HG03469 (cell line): ENCODE data around the gene ROBO1.
"Not testable (repeated sequence)": the region's sequence is repeated elsewhere in the genome, so short reads cannot be mapped to it uniquely, and the experiment has no call there.

Experiments
- ATAC-seq: cut with Tn5 transposase; IDR thresholded peaks from one replicate; pipeline ENCODE4 v1.9.1; 2021; ENCODE audit warnings: mild to moderate bottlenecking, moderate library complexity, moderate number of reproducible peaks; ENCODE audit not compliant: unreplicated experiment

The ROBO1 gene

DNA sequence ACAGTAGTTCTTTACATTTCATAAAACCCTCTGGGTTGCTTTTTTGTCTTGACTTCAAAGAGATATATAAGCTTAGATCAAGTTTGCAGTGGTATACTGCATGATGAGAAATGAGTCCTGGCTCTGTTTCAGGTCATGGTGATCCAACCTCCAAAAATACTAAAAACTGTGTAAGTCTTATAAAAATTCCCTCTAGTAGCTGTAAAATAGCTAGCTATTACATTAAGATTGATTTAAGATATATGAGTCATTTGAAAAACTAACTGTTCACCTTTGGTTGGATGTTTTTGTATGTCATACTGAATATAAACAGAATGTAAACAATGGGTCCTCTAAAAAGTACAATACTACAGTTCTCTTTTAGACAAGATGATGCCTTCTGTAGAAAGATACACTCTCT is 879.2 kb downstream of the ROBO1 start:
- ATAC-seq: no peak

GRCh38 chr3:78887547-78888011 is 880.2 kb downstream of the ROBO1 start:
- ATAC-seq: no peak

GRCh38 chr3:78887029-78887428 is 880.8 kb downstream of the ROBO1 start:
- ATAC-seq: no peak

GRCh38 chr3:78884567-78884966 is 883.2 kb downstream of the ROBO1 start:
- ATAC-seq: not testable (repeated sequence)

- no peak for ATAC-seq
Observed at GRCh38 chr3:78882251-78882650, 885.5 kb downstream of the ROBO1 start.

- ATAC-seq: no peak
Observed at GRCh38 chr3:78881501-78881900, 886.3 kb downstream of the ROBO1 start.

GRCh38 chr3:78880603-78881461 is 887.0 kb downstream of the ROBO1 start:
- no peak for ATAC-seq

GRCh38 chr3:78879295-78879860 is 888.4 kb downstream of the ROBO1 start:
- no peak for ATAC-seq

- ATAC-seq: no peak
Observed at GRCh38 chr3:78878789-78879188, 889.0 kb downstream of the ROBO1 start.

DNA sequence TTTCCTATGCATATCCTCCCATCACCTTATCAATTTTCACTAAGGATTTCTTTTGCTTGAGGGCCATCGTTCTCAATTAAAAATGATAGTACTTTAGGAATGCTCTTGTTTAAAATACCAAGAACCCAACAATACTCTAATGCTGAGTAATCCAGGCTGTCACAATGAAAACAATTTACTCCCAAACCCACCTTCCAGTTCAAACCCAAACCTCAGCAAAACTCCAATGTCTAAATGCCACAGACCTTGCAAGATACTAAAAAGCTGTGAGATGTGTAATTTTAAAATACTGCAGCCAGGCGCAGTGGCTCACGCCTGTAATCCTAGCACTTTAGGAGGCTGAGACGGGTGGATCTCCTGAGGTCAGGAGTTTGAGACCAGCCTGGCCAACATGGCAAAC is 889.8 kb downstream of the ROBO1 start:
- no peak for ATAC-seq

GRCh38 chr3:78875851-78876250 is 891.9 kb downstream of the ROBO1 start:
- ATAC-seq: no peak

- no peak for ATAC-seq
Observed at GRCh38 chr3:78875436-78875835, 892.4 kb downstream of the ROBO1 start.

- no peak for ATAC-seq
Observed at GRCh38 chr3:78873641-78874040, 894.2 kb downstream of the ROBO1 start.

DNA sequence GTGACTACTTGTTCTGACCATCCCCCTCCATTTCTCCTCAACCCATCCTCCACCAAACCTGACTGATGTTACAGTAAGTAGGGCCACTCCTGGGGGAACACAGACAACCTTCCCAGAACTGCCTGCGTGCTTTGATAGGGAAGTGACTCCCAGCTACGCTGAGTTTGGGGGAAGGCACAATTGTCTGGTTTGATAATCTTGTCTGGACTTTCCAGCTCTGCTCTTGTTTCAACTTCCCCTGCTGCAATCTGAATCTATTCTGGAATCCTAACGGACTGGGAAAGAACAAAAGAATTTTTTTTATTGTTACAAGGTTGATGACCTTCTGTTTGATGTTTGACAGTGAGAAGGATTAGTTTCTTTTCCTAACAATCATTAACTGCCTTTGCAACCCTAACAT is 895.6 kb downstream of the ROBO1 start:
- ATAC-seq: no peak

- no peak for ATAC-seq
Observed at GRCh38 chr3:78871048-78871447, 896.8 kb downstream of the ROBO1 start.

DNA sequence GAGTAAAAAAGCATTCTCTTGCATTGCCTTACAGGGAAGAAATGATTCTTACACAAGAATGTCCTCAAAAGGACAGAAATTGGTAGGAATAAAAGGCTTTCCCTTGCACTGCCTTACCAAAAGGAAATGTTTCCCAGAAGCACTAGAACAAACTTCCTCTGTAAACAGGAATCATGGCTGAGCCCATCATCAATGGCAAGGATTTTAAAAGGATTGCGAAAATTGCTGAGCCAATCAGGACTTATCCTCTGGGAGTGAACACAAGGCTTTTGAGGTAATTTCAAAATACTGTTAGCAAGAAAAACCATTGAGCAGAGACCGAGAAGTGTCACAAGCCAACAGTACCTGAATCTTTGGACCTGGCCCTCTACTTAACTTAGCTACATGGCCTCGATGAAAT is 897.3 kb downstream of the ROBO1 start:
- no peak for ATAC-seq

DNA sequence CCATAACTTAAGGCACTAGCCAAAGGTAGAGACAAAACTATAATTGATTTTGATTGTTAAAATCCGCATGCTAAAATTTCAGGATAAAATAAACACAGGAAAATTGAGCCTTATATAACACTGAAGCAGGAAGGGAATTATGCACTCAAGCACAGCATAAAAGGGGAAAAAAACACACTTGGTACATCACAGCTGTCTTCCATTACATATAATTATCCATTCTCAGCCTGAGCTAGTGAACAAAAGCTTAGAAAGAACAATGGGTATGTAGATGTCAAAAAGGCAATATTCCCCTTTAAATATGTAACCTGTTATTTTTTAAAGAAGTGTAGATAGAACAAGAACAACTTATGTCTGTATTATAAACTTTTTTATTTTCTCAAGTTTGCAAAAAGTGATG is 899.2 kb downstream of the ROBO1 start:
- ATAC-seq: no peak

DNA sequence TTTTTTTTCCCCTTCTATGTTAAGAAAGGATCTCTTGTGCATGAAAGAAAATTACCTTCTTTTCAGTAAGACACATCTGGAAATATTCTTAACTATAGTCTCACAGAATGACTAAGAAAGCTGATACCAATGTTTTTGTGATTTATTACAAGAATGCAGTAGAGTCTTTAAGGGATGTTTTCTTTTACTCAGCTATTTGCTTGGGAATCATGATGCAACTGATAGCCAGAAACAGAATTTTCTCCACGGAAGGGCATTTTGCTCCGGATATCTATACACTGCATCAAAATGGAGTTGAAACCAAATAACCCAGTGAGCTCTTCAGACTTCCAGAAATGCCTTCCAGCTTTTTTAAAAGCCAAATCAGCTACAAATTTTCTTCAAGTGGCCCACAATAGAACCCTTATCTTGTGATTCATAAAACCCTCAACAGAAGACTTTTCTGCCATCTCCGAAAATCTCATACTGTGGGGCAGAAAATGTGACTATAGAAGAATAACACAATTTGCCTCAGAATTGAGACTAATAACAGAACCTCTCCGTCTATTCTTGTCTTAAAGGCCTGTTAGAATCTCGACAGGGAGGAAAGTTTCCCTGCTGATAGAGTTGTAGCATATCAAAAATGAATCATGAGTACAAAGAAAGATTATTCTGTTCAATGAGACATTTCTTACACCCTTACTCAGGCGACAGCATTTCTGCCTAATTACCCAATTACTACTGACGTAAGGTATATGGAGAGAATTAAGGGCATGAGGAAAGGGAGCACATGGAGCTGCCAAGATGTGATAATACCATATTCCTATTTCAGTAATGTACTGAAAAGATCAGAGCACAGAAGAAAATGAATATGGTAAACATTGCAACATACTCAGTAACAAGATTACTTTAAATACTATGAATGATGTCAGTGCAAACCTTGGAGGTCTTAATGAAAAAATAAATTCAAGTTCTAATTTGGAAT is 900.1 kb downstream of the ROBO1 start:
- no peak for ATAC-seq

- no peak for ATAC-seq
Observed at GRCh38 chr3:78863306-78864203, 904.2 kb downstream of the ROBO1 start.

DNA sequence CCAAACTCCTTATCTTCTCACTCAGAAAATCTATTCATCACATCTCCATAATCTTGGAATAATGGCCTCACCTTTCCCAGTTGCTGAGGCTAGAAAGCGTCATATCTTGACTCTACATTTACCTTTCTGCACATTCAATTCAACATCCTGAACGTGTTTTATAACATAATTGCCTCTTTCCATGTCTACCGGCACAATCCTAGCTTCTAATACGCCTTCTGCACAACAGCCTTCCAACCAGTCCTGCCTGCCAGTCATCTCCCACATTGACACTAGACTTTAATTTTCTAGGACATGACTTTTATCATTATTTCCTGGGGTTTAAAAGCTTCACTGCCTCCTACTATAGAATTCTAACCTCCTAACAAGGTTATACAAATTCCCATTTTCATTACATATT is 906.6 kb downstream of the ROBO1 start:
- ATAC-seq: no peak
